GM19372 (cell line): Measurements from ENCODE around the gene CCDC91.
"Not testable (repeated sequence)": the region's sequence is repeated elsewhere in the genome, so short reads cannot be mapped to it uniquely, and the experiment has no call there.

Experiments
- ATAC-seq: cut with Tn5 transposase; IDR thresholded peaks from one replicate; pipeline ENCODE4 v1.9.1; 2021; ENCODE audit warnings: mild to moderate bottlenecking, low read depth, moderate library complexity; ENCODE audit not compliant: unreplicated experiment

Gene CCDC91

DNA sequence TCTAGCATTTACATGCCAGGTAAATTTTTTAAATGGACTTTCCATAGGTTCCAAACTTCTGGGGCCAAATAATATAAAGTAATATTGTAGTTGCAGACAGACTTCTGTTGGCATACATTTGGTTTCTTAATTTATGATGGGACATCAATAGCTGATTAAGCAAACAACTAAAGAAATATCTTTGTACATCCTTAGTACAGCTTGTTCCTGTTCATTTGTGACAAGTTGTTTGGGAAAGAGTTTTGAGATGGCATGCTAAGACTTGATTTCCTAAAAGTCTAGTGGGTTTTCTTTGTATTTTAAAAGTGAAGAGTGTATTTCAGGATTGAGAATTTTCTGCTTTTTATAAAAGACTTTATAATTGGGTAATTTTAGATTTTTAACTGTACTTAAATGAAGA is 41.0 kb downstream of the CCDC91 start:
- no peak for ATAC-seq

GRCh38 chr12:28232211-28232928 is 42.1 kb downstream of the CCDC91 start:
- ATAC-seq, result no peak

- no peak for ATAC-seq
Observed at GRCh38 chr12:28234444-28234843, 44.2 kb downstream of the CCDC91 start.

DNA sequence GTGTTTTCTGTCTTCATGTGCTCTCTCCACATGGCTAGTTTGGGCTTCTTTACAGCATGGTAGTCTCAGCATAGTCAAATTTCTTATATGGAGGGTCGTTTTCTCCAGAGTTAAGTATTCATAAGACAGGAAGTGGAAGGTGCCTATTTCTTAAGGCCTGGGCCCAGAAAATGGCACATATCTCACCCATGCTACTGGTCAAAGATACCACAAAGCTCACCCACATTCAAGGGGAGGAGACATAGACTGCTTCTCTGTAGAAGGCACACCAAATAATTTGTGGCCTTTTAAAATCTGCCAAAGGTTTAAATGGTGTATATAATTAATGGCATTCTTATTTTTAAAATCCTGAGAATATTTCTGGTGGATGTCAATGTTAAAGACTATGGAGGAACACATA is 44.8 kb downstream of the CCDC91 start:
- ATAC-seq, result no peak

DNA sequence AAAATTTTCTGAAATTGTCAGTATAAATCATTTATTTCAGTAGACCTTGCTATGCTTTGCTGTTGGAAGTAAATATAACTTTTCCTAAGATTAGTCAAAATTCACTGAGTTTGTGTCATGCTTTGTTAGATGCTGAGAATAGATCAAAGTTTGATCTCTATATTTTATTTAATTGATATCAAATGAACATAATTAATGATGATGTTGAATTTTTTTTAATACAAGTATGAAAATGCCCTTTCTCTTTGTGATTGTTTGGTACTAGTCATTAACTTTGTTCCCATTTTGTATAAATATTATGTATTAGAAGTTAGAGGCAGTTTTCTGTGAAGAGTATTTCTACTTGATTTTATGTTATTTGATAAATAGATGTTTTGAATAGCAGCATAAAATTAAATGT is 45.7 kb downstream of the CCDC91 start:
- no peak for ATAC-seq

DNA sequence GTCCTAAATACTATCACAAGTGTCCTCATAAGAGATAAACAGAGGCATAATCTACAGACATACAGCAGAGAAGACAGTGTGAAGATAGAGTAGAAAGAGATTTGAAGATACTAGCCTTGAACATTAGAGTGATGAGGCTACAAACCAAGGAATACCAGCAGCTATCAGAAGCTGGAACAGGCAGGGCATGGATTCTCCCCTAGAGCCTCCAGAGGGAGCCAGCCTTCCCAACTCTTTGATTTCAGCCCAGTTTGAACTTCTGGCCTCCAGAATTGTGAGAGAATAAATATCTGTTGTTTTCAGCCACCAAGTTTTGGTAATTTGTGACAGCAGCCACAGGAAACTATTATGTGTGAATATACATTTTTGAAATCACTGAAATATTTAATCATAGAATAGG is 47.2 kb downstream of the CCDC91 start:
- no peak for ATAC-seq

GRCh38 chr12:28239918-28240317 is 49.7 kb downstream of the CCDC91 start:
- ATAC-seq, result no peak

GRCh38 chr12:28240853-28241252 is 50.6 kb downstream of the CCDC91 start:
- ATAC-seq, result no peak

- ATAC-seq, result no peak
Observed at GRCh38 chr12:28242129-28242495, 51.9 kb downstream of the CCDC91 start.

DNA sequence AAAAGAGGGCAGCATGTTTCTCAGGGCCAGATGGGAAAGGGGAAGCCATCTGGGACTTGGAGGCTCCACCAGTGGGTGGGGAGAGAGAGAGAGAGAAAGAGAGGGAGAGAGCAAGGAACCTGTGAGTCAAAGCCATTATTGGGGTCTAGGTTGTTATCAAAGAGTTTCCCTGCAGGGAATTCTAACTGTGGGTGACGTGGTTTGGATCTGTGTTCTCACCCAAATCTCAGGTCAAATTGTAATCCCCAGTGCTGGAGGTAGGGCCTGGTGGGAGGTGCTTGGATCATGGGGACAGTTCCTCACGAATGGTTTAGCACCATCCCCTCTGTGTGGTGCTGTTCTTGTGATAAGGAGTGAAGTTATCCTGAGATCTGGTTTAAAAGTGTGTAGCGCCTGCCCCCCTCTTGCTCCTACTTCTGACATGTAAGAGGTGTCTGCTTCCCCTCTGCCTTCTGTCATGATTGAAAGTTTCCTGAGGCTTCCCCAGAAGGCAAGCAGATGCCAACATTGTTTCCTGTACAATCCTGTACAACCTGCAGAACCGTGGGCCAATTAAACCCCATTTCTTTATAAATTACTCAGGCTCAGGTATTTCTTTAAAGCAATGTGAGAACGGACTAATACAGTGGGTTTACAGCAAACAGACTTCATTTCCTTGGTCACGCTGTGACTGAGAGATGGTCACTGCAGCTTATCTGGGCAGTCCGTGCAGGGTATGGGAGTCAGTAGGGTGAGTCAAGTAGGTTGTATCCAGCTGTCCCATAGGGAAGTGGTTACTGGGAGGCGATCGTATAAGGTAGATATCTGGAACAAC is 52.4 kb downstream of the CCDC91 start:
- ATAC-seq, result no peak

- no peak for ATAC-seq
Observed at GRCh38 chr12:28243310-28243633, 53.0 kb downstream of the CCDC91 start.

- no peak for ATAC-seq
Observed at GRCh38 chr12:28247806-28248205, 57.5 kb downstream of the CCDC91 start.

GRCh38 chr12:28248555-28249145 is 58.4 kb downstream of the CCDC91 start:
- no peak for ATAC-seq

DNA sequence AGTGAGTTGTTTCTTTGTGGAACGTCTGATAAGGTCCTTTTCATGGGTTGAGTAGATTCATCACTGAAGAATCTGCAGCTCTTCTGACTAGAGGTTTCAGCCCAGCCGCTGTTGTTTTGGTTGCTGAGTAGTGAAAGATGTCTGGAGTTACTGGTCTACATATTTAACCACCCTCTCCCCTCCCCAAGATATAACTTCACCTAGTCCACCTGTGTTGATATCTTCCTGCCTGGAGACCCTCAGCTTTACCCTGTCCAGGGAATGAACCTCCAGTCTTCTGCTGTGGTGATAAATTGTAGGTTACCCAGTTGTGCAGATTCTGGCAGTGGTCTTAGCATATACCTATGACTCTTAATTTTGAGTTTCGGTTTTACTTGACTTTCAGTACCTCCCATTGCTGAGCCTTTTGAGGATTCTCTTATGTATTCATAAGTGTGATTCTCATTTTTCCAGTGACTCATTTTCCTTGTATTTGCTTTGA is 62.9 kb downstream of the CCDC91 start:
- peak; percentile 92 for ATAC-seq

DNA sequence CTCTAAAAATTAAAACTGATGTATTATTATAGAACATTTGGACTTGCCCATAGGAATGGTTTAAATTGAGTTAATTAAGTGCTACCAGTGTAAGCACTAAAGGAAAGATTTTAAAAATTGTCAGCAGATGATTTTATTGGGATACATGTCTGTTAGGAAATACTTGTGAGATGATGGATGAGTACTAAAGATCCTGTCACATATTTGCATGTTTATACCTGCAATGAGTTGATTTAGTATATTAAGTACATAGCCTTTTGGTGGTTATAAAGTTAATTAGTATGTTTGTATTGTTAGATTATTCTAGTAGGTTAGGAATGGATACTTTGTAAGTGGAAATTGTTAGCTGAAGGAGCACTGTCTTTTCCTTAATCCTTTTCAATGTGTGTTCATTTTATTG is 67.2 kb downstream of the CCDC91 start:
- no peak for ATAC-seq

DNA sequence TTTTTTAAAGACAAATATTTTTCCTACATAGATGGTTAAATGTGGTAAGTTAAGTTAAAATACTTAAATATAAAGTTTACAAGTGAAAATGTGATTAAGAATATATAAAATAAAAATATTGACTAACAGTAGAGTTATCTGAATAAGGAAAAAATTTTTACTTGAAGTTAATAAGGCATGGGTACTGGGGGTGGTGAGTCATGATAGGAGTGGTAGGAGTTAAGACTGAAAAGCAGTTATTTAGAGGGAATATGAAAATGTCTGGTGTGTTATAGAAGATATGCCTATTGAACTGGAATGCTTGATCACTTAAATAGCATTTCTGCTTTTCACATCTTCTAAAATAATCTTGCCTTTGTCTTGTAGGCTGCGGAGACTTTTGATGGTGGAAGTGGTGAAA is 68.7 kb downstream of the CCDC91 start:
- ATAC-seq, result no peak

GRCh38 chr12:28265435-28266042 is 75.3 kb downstream of the CCDC91 start:
- no peak for ATAC-seq

- not testable (repeated sequence) for ATAC-seq
Observed at GRCh38 chr12:28267920-28268607, 77.8 kb downstream of the CCDC91 start.

DNA sequence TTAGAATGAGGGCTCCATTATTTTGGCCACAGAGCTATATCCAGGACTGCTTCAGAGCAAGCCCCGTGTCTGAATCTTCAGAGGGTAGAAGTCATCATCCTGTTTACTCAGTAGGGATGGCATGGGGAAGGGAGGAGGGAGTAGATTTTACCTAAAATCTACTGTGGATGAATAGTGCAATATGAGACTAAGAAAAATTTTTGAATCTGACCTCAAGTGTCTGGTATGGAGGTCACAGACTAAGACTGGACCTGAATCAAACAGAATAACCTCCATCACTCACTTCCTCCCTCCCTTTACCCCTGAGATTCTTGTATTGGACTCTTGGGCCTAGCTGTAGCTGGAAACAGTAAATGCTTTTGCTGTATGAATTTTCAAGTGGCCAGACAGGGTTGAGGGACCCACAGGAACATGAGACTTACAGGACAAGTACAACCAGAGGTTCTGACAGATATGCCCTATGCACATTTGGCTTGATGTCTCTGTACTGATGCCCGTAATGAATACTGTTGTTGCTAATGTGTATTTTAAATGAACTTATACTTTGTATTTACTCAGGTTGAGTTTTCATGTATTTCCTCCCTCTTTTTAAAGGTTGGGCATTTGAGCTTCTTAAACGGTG is 78.5 kb downstream of the CCDC91 start:
- ATAC-seq, result no peak

DNA sequence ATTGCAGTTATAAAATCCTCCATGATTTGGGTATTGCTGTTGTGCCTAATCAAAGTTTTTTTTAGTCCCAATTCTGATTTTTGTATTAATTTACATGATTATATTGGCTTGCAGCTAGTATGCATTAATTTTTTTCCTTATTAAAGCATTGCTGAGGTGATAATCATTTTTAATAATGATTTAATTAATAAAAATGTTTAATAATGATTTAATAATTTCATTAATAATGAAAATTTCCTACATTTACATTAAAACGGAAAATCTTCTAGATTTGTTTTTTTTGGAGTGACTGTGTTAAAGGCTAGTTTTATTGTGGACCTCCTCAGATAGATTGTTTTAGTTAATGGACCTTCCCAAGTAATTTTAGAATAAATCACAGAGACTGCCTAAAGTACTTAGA is 79.6 kb downstream of the CCDC91 start:
- ATAC-seq, result no peak
